Measurements from ENCODE around the gene TM4SF18.

- TF ChIP-seq POLR2AphosphoS5 (IDR thresholded peaks at IDR 0.05; ENCODE audit: borderline replicate concordance, low read depth, low read length), result no peak
- no peak for TF ChIP-seq EZH2 (IDR thresholded peaks at IDR 0.05)
These were observed 63.3 kb downstream of the TM4SF18 start for GRCh38 chr3:149270180-149270579.
